ENCODE measurements around the gene DRP2.
"Not testable (repeated sequence)": the region's sequence is repeated elsewhere in the genome, so short reads cannot be mapped to it uniquely, and the experiment has no call there.

Gene DRP2

DNA sequence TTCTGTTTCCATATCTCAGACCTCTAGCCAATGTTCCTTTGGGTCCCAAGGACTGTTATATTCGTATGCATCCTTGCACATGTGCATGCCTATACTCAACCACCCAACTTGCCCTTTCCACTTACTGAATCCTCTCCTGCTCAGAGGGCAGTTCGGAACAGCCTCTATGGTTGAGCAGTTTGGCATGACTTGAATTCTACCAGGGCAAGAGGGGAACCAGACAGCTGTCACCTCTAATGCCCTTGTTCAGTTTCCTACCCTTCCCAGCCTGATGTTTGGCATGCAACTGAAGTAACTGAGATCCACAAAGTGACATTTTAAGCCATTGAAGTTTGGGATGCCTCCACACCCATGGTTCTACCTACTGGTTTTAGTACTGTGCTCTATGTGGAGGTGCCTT lies 17.5 kb downstream of the DRP2 start:
- DNase-seq: no peak

DNA sequence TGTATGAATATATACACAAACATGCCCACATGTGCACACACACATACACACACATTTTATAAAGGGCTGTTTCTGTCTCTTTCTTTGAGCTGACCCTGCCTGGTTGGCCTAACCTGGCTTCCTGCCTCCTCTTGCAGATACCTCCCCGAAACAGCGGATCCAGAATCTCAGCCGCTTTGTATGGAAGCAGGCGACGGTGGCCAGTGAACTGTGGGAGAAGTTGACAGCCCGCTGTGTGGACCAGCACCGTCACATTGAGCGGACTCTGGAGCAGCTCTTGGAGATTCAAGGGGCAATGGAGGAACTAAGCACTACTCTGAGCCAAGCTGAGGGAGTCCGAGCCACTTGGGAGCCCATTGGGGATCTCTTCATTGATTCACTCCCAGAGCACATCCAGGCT lies 21.9 kb downstream of the DRP2 start:
- no peak for DNase-seq

DNA sequence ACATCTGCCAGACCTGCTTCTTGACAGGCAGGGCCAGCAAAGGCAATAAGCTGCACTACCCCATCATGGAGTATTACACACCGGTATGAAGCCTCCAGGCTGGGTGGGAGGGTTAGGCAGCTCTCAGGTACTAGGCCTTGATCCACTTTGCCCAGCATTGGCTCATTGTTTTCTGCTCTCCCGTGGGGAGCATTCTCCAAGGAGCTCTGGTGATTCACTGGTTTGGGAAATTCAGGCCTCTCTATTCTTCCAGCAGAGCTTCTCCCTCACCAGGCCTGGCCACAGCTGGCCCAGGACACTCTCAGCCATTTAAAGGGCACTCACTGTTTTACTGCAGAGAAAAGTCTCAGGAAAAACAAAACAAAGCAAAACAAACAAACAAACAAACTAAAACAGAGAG lies 33.0 kb downstream of the DRP2 start:
- DNase-seq: no peak

DNA sequence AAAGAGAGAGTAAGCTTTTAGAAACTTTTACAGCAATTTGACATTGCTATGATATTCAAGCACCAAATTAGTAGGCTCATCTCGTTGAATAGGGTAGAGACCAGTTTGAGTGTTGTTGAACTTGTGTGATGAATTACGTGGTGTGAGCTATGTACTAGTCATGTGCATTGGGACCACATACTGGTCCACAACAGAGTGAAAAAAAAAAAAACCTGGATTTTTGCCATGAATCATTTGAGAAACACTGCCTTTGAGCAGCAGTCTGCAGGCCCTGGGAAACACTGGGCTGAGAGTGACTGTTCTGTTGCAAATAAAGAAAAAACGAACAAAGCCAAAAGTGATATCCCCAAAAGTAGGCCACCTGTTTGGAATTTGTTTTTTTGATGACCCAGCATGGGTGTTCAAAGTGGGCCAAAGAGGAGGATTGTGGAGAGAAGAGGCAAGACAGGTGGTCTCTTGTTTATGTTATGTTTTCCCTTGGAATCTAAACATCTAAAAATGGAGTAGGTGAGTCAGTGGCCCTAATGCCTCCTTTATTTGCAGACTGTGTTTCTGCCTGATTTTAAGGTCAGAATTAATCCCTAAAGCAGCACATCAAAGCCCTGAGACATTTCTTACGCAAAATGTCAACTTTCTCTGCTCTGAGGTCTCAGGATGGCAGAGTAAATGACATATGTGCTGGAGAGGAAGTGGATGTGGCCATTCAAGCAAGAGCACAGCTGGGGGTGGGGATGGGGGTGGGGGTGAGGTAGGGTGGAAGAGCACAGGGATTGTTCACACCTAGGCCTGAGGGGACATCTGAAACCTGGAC lies 38.1 kb downstream of the DRP2 start:
- no peak for DNase-seq

DNA sequence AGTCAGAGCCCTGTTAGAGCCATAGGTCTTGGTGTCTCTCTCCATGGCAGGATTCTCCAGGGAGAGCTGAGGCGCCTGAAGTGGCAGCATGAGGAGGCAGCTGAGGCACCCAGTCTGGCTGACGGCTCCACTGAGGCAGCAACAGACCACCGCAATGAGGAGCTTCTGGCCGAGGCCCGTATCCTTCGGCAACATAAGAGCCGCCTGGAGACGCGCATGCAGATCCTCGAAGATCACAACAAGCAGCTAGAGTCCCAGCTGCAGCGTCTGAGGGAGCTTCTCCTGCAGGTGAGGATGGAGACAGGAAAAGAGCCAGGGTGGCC lies 38.6 kb downstream of the DRP2 start:
- DNase-seq: no peak

DNA sequence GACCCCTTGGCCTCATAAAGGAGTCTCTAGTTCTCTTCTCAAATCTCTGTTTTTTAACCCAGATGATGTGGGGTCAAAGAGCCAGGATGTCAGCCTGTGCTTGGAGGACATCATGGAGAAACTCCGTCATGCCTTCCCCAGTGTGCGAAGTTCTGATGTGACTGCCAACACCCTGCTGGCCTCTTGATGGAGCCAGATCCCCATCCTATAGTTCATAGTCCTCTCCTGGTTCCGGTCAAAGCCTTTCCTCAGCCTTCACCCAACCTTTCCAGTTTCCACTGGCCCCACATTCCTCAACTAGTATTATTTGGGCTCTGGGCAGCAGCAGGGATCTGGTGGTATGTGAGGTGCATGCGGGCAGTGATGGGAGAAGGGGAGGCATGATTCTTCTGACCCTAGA lies 40.8 kb downstream of the DRP2 start:
- DNase-seq: no peak

DNA sequence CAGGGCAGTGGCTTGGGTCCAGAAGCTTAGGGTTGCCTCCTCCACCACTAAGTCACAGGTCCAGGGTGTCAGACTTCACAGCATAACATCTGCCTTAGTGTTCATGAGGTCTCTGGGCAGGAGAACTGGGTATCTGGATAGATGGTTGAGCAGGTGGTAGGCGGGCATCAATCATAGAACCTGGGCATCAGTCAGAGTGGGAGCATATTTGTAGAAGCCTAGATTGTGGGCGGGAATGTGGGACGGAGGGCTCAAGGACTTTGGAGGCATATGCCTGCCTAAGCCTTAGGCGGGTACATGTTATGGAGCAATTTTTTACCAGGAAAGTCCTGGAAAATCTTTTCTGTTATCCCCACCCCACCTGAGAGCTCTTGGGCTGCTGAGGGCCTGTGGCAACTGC lies 43.0 kb downstream of the DRP2 start:
- DNase-seq: no peak

DNA sequence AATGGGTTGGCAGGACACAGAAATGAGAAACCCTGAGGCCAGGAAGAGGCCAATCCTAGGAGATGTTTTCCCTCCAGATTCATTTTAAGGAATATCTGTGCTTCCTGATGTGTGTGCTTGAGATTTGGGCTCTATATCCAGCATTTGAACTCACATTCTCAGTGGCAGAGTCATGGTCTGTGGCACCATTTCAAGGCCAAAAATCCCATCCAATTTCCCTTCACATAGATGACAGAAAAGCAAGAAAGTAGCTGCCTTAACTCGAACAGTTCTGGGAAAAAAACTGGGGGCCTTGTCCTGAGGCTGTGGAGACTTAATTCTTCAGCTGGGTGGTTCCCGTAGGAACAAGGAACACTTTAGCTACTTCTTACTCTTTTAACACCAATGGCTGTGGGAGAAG lies 44.2 kb downstream of the DRP2 start:
- no peak for DNase-seq

DNA sequence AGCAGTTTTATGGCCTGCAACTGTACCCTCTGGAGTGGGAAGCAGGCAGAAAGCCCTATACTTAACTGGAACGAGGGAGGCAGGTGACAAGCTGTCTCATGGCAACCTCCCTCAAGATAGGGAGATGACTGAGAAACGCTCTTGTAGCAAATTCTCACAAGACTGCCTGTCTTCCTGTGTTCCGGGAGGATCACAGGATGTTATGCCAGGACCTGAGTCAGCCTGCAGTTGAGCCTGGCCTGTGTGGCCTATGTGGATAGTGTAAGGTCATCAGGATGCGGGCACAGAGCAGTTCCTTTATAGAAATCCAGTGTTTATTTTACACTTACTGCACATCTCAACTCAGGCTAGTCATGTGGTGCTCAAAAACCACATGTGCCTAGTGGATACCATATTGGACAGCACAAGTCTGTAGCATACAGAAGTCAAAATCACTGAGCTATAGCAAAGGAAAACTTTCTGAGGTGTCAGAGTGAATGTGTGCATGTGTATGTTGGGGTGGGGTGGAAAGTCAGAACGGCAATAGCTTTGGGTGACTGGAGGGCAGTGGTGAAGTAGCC lies 46.4 kb downstream of the DRP2 start:
- no peak for DNase-seq

DNA sequence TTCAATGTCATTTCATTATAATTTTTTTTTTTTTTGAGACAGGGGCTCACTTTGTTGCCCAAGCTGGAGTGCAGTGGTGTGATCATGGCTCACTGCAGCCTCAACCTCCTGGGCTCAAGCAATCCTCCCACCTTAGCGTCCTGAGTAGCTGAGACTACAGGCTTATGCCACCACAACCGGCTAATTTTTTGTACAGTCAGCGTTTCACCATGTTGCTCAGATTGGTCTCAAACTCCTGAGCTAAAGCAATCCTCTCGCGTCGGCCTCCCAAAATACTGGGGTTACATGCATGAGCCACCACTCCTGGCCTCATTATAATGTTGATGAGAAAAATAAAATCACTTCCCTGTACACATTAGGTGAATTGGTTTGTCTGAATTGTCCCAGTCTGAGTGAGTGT lies 54.6 kb downstream of the DRP2 start:
- no peak for DNase-seq

DNA sequence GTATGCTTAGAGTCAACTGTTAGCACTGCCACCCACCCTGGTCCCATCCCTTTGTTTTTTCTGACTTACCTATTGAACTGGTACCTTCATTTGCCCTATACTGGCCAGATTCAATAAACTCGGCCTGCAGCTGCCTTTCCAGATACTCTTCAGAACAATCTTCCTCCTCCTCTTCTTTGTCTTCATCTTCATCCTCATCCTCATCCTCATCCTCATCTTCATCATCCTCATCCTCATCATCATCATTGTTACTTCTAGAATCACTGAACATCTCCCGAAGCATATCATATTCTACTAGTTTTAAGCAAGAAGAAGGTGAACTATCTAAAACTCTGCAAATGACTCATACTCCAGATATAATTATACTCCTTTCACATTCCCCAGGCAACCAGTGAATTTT lies 56.7 kb downstream of the DRP2 start:
- DNase-seq: no peak

DNA sequence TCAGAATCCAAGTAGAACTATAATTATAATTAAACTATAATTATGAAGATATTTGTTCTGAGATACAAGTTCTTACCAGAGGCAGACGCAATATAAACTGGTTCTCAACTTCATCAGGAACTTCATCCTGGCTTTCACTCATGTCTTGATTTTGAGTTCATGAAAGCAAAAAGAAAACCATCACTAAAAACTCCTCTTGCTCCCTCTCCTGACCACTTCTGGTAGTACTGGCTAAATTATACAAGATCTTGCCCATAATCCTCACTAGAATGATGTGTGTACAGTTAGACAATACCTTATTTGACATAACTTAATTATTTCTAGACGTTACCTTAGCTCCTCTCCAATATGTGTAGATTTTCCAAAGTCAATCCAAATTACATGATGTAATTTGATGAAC lies 67.8 kb downstream of the DRP2 start:
- no peak for DNase-seq

DNA sequence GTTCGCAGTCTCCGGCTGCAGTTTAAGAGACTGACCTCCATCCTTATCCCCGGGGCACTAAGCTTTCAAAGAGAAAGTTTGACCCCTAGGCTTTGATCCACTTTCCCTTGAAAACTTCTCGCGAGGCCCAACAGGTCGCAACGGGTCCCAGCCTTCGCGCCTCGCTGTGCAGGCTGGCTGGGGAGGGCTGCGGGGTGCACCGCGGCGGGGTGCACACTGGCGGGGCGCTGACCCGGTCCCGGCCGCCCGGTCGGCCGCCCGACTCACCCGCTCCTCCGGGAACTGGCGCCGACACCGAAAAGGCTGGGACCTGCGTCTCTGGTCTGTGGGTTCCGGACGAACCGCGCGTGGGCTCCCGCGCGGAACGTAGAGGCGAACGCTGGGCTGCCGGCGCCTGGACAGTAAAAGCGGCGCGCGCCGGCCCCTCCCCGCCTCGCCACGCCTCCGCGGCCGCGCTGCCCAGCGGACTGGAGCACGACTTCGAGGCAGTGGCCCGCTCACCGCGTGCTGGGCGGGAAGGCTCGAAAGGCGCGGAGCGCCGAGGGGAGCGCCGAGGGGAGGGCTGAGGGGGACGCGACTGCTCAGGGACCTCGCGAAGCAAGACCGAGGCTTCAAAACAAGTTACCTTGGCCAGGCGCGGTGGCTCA lies 71.5 kb downstream of the DRP2 start, which contains the start of gene TAF7L:
TSS of gene TAF7L (minus strand) at position 378 of the 647 bp plus-strand sequence. CDS start 3,791 bp downstream, outside the sequence.
- no peak for DNase-seq

DNA sequence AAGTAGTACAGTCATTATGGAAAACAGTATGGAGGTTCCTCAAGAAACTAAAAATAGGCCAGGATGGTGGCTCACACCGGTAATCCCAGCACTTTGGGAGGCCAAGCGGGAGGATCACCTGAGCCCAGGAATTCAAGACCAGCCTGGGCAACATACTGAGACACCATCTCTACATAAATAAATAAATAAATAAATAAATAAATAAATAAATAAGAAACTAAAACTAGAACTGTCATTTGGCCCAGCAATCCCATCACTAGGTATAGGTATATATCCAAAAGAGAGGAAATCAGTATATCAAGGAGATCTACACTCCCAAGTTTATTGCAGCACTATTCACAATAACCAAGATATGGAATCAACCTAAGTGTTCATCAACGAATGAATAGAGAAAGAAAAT lies 76.0 kb downstream of the DRP2 start:
- not testable (repeated sequence) for DNase-seq

DNA sequence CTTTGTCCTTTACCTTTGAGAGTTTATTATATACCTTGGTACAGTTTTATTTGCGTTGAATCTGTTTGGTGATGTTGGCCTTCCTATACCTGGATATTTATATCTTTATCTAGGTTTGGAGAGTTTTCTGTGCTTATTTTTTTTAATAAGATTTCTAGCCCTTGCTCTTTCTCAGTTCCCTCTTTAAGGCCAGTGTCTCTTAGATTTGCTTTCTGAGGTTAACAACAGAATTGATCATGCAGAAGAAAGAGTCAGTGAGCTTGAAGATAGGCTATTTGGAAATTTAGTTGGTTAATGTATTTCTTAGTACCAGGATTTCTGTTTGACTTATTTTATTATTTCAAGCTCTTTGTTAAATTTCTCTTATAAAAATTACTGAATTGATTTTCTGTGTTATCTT lies 84.2 kb downstream of the DRP2 start:
- no peak for DNase-seq

Data from cortex of kidney (tissue), 1 donor.